ENCODE measurements around the gene DPM3.

Gene DPM3

GRCh38 chr1:155184835-155185782 lies 44.8 kb upstream of the DPM3 start:
- Histone ChIP-seq H3K9me2 (replicated peaks; ENCODE audit: low read depth, low read length) (no peaks in the 10 kb centered on the region), H3K9ac (ENCODE audit: low read depth, low read length, poor library complexity, severe bottlenecking) (no peak overlapping the region), H3K79me2 (ENCODE audit: insufficient read depth, low read length) (no peaks in the 10 kb centered on the region), H4K20me1 (ENCODE audit: insufficient read depth, low read length, poor library complexity, severe bottlenecking) (no peaks in the 10 kb centered on the region), H3K27me3 (ENCODE audit: insufficient read depth, low read length, poor library complexity, severe bottlenecking) (no peaks in the 10 kb centered on the region), H3K4me3 (ENCODE audit: low read length, poor library complexity, severe bottlenecking) (no peak overlapping the region), H3K9me3 (ENCODE audit: insufficient read depth, low read depth, low read length) (no peaks in the 10 kb centered on the region), H3F3A (ENCODE audit: low read depth) (no peaks in the 10 kb centered on the region), H3K4me2 (ENCODE audit: low read depth, low read length, poor library complexity, severe bottlenecking) (no peak overlapping the region), H3K36me3 (ENCODE audit: insufficient read depth, low read length) (no peaks in the 10 kb centered on the region), H3K4me1 (ENCODE audit: insufficient read depth, low read length, poor library complexity, severe bottlenecking) (no peaks in the 10 kb centered on the region), H2AFZ (ENCODE audit: low read length) (no peak overlapping the region)
- TF ChIP-seq CTCF (conservative IDR thresholded peaks at IDR 0.05; ENCODE audit: low read length) = no peak
- TF ChIP-seq EZH2phosphoT487 (IDR thresholded peaks at IDR 0.05; ENCODE audit: borderline replicate concordance) = no peak

- no peaks in the 10 kb centered on the region for H3K9me3 ChIP-seq (ENCODE audit: insufficient read depth, low read depth, low read length)
- H3K9me2 ChIP-seq (replicated peaks; ENCODE audit: low read depth, low read length) = no peaks in the 10 kb centered on the region
- no peaks in the 10 kb centered on the region for H3K36me3 ChIP-seq (ENCODE audit: insufficient read depth, low read length)
- TF ChIP-seq EZH2phosphoT487 (IDR thresholded peaks at IDR 0.05; ENCODE audit: borderline replicate concordance) (no peak), CTCF (conservative IDR thresholded peaks at IDR 0.05; ENCODE audit: low read length) (no peak)
- no peaks in the 10 kb centered on the region for H3K4me1 ChIP-seq (ENCODE audit: insufficient read depth, low read length, poor library complexity, severe bottlenecking)
- H3K79me2 ChIP-seq (ENCODE audit: insufficient read depth, low read length) = no peaks in the 10 kb centered on the region
- no peaks in the 10 kb centered on the region for H3F3A ChIP-seq (ENCODE audit: low read depth)
- H2AFZ ChIP-seq (ENCODE audit: low read length) = no peak overlapping the region
- H3K9ac ChIP-seq (ENCODE audit: low read depth, low read length, poor library complexity, severe bottlenecking) = no peak overlapping the region
- no peak overlapping the region for H3K4me2 ChIP-seq (ENCODE audit: low read depth, low read length, poor library complexity, severe bottlenecking)
- no peaks in the 10 kb centered on the region for H4K20me1 ChIP-seq (ENCODE audit: insufficient read depth, low read length, poor library complexity, severe bottlenecking)
- no peaks in the 10 kb centered on the region for H3K27me3 ChIP-seq (ENCODE audit: insufficient read depth, low read length, poor library complexity, severe bottlenecking)
- no peak overlapping the region for H3K4me3 ChIP-seq (ENCODE audit: low read length, poor library complexity, severe bottlenecking)
These were observed 44.0 kb upstream of the DPM3 start for GRCh38 chr1:155184351-155184811.

GRCh38 chr1:155183775-155184221 lies 43.5 kb upstream of the DPM3 start:
- Histone ChIP-seq H3K4me2 (ENCODE audit: low read depth, low read length, poor library complexity, severe bottlenecking) (no peak overlapping the region), H3K4me1 (ENCODE audit: insufficient read depth, low read length, poor library complexity, severe bottlenecking) (no peaks in the 10 kb centered on the region), H3K4me3 (ENCODE audit: low read length, poor library complexity, severe bottlenecking) (no peak overlapping the region), H3F3A (ENCODE audit: low read depth) (no peaks in the 10 kb centered on the region), H2AFZ (ENCODE audit: low read length) (no peak overlapping the region), H3K9ac (ENCODE audit: low read depth, low read length, poor library complexity, severe bottlenecking) (no peak overlapping the region), H3K36me3 (ENCODE audit: insufficient read depth, low read length) (no peaks in the 10 kb centered on the region), H3K9me3 (ENCODE audit: insufficient read depth, low read depth, low read length) (no peaks in the 10 kb centered on the region), H4K20me1 (ENCODE audit: insufficient read depth, low read length, poor library complexity, severe bottlenecking) (no peaks in the 10 kb centered on the region), H3K79me2 (ENCODE audit: insufficient read depth, low read length) (no peaks in the 10 kb centered on the region), H3K9me2 (replicated peaks; ENCODE audit: low read depth, low read length) (no peaks in the 10 kb centered on the region), H3K27me3 (ENCODE audit: insufficient read depth, low read length, poor library complexity, severe bottlenecking) (no peaks in the 10 kb centered on the region)
- TF ChIP-seq CTCF (conservative IDR thresholded peaks at IDR 0.05; ENCODE audit: low read length) = no peak
- no peak for TF ChIP-seq EZH2phosphoT487 (IDR thresholded peaks at IDR 0.05; ENCODE audit: borderline replicate concordance)
